Psoas muscle (tissue), 8 donors: ENCODE measurements around the gene SLC14A1. TPM values are rescaled to one million over a fixed set of nuclear protein-coding genes. Genes with fewer than 3 reads are reported as not detected.

Experiments
- ATAC-seq, 4 donors: fragments of 200-7000 bp; cut with Tn5 transposase; one replicate each; pipeline ENCODE4 v1.9.1; 2020; ENCODE audit warnings: moderate library complexity in 3 of 4, mild to moderate bottlenecking in 2 of 4
- DNase-seq, 2 donors: peaks; one replicate each; pipeline ENCODE4 v3.0.0-alpha.2; 2020
- H3K27ac ChIP-seq: fragments of 200-600 bp; one replicate; pipeline ENCODE4 v1.8.0; 2022
- H3K27me3 ChIP-seq, 3 donors: fragments of 200-600 bp in 1 of 3; one replicate each; pipeline versions ENCODE4 v1.6.1 to v1.8.0; 2013 to 2022; ENCODE audit warnings: low read length in 2 of 3, mild to moderate bottlenecking in 2 of 3, moderate library complexity in 1 of 3; ENCODE audit not compliant: insufficient read depth in 3 of 3
- H3K36me3 ChIP-seq, 2 donors: fragments of 200-600 bp in 1 of 2; one replicate each; pipeline versions ENCODE4 v1.6.1 to v1.8.0; 2013 to 2022; ENCODE audit warnings: low read depth in 1 of 2, mild to moderate bottlenecking in 1 of 2, moderate library complexity in 1 of 2; ENCODE audit not compliant: insufficient read depth in 1 of 2
- H3K4me1 ChIP-seq: fragments of 200-600 bp; one replicate; pipeline ENCODE4 v1.8.0; 2022
- H3K4me3 ChIP-seq: fragments of 200-600 bp; one replicate; pipeline ENCODE4 v1.8.0; 2022; ENCODE audit warnings: mild to moderate bottlenecking
- H3K9me3 ChIP-seq: fragments of 200-600 bp; one replicate; pipeline ENCODE4 v1.8.0; 2022
- CTCF ChIP-seq: fragments of 200-600 bp; IDR thresholded peaks from one replicate; pipeline ENCODE4 v1.8.0; 2022; ENCODE audit warnings: antibody characterized with exemption
- WGBS, 3 donors: extraction: QIAGEN DNeasy Blood & Tissue Kit; methylation state at CpG; one replicate each; pipeline versions ENCODE4 v1.1.6 to v1.1.7; 2013; 5-methylcytosine and 5-hydroxymethylcytosine counted together
- intact Hi-C, 2 donors: fragments of 100-400 bp; cut with DNase I; formaldehyde crosslinking; loops; one replicate each; pipeline versions ENCODE4 v1.11.0 to v1.14.2; 2022
- polyA plus RNA-seq, 3 donors: library from polyadenylated mRNA; stranded (reverse); fragments of 200-250 nt; gene quantifications; one replicate each; pipeline ENCODE4 v1.2.3, GENCODE V29; 2013
- total RNA-seq, 4 donors: library from RNA; stranded (reverse); fragmentation: NEBNext Ultra II Directional in 2 of 4; extraction: Animal tissue kit (Norgen Biotek cat#: 25700) in 2 of 4; gene quantifications; one replicate each; pipeline versions ENCODE4 v1.2.1 to v1.2.4, GENCODE V29; 2021 to 2023
- donor health status: healthy with polysubstance abuse.
- donor health status: DM: no; HTN: no; CAD: no; lungs with moderate emphysema.
- donor health status: Bipolar disorder and iron deficiency.
- donor health status: healthy.
- donor health status: DM: yes; HTN: yes; CAD: no.
- donor health status: DM: no; HTN: no; CAD: no.
- donor health status: DM: no; HTN: no; CAD: no.
- donor health status: DM: yes; HTN: yes; CAD: no.

The SLC14A1 gene
- total and polyA plus RNA-seq, 7 donors: 1.3 to 10.9 (median 4.8) TPM

GRCh38 chr18:45680066-45680690 is 43.8 kb upstream of the SLC14A1 start:
- no peaks in the 10 kb centered on the region for H3K4me1 ChIP-seq
- no peaks in the 10 kb centered on the region for H3K36me3 ChIP-seq
- no peak overlapping the region for H3K4me3 ChIP-seq
- no peak for ATAC-seq
- no peak for TF ChIP-seq CTCF
- no peak for DNase-seq
- peaks cover 0 to 3% (median 0%) of the 10 kb centered on the region in 3 donors for H3K27me3 ChIP-seq
- H3K27ac ChIP-seq: no peak overlapping the region
- 82 to 84% (median 84%) methylated on average over 6 of the region's 6 CpGs for WGBS, 3 donors
- intact Hi-C loops: loop anchor here in 1 of 2 donors (10.0 kb wide), 1 partner anchor 395 kb away; the partner anchor contains the start of gene PSTPIP2
- H3K9me3 ChIP-seq: no peaks in the 10 kb centered on the region

GRCh38 chr18:45682181-45682580 is 41.8 kb upstream of the SLC14A1 start:
- H3K36me3 ChIP-seq: no peaks in the 10 kb centered on the region
- TF ChIP-seq CTCF: no peak
- intact Hi-C loops: loop anchor here in 1 of 2 donors (10.0 kb wide), 1 partner anchor 393 kb away; the partner anchor contains the start of gene PSTPIP2
- DNase-seq (no peak), ATAC-seq (no peak)
- 82 to 86% (median 84%) methylated on average over 8 of the region's 8 CpGs for WGBS, 3 donors
- no peaks in the 10 kb centered on the region for H3K9me3 ChIP-seq
- peaks cover 0 to 3% (median 0%) of the 10 kb centered on the region in 3 donors for H3K27me3 ChIP-seq
- no peak overlapping the region for H3K4me3 ChIP-seq
- no peaks in the 10 kb centered on the region for H3K4me1 ChIP-seq
- no peak overlapping the region for H3K27ac ChIP-seq

GRCh38 chr18:45684341-45685115 is 39.5 kb upstream of the SLC14A1 start:
- TF ChIP-seq CTCF: no peak
- 61 to 68% (median 64%) methylated on average over 5 of the region's 5 CpGs for WGBS, 3 donors
- H3K27ac ChIP-seq: no peak overlapping the region
- H3K4me3 ChIP-seq: no peak overlapping the region
- ATAC-seq (no peak), DNase-seq (no peak)
- intact Hi-C loops: loop anchor here in 1 of 2 donors (10.0 kb wide), 1 partner anchor 390 kb away; the partner anchor contains the start of gene PSTPIP2
- H3K27me3 ChIP-seq: peaks cover 0 to 3% (median 0%) of the 10 kb centered on the region in 3 donors
- H3K4me1 ChIP-seq: no peaks in the 10 kb centered on the region
- H3K9me3 ChIP-seq: no peaks in the 10 kb centered on the region
- no peaks in the 10 kb centered on the region for H3K36me3 ChIP-seq

- intact Hi-C loops: loop anchor here in 1 of 2 donors (10.0 kb wide), 1 partner anchor 388 kb away; the partner anchor contains the start of gene PSTPIP2
- Histone ChIP-seq H3K9me3 (no peaks in the 10 kb centered on the region), H3K27me3 (peaks cover 0 to 2% (median 0%) of the 10 kb centered on the region in 3 donors), H3K36me3 (no peaks in the 10 kb centered on the region), H3K27ac (no peak overlapping the region), H3K4me1 (no peaks in the 10 kb centered on the region), H3K4me3 (no peak overlapping the region)
- no peak for TF ChIP-seq CTCF
- peak in 2 of 4 donors; percentile 23 for ATAC-seq
- 66 to 75% (median 73%) methylated on average over 7 of the region's 7 CpGs for WGBS, 3 donors
- DNase-seq: peak in 1 of 2 donors; percentile 46
These were observed 36.9 kb upstream of the SLC14A1 start for GRCh38 chr18:45686891-45687611.
